IgD-negative memory B cell (primary cell): ENCODE data around the gene VRK3. TPM values are rescaled to one million over a fixed set of nuclear protein-coding genes. Genes with fewer than 3 reads are reported as not detected.

Source experiments
- H3K27ac Mint-ChIP-seq, 3 donors: one replicate each; pipeline ENCODE4 v1.8.0; 2020 to 2022; ENCODE audit warnings: mild to moderate bottlenecking in 3 of 3, mixed read lengths in 3 of 3, moderate library complexity in 1 of 3
- H3K27me3 Mint-ChIP-seq: one replicate; pipeline ENCODE4 v1.8.0; 2021; ENCODE audit warnings: mixed read lengths
- H3K36me3 Mint-ChIP-seq: one replicate; pipeline ENCODE4 v1.8.0; 2020; ENCODE audit warnings: mild to moderate bottlenecking, mixed read lengths
- H3K4me1 Mint-ChIP-seq, 3 donors: one replicate each; pipeline ENCODE4 v1.8.0; 2020 to 2022; ENCODE audit warnings: mixed read lengths in 3 of 3, mild to moderate bottlenecking in 1 of 3
- H3K4me3 Mint-ChIP-seq, 4 donors: one replicate each; pipeline ENCODE4 v1.8.0; 2020 to 2022; ENCODE audit warnings: mild to moderate bottlenecking in 4 of 4, mixed read lengths in 4 of 4, moderate library complexity in 3 of 4
- H3K9me3 Mint-ChIP-seq, 3 donors: one replicate each; pipeline ENCODE4 v1.8.0; 2020 to 2021; ENCODE audit warnings: mixed read lengths in 3 of 3, mild to moderate bottlenecking in 1 of 3
- polyA plus RNA-seq: library from polyadenylated mRNA; unstranded; fragments of 300-500 nt; fragmentation: Illumina TruSeq; gene quantifications from one replicate; pipeline ENCODE4 v1.2.3, GENCODE V29; 2021

Gene VRK3
- polyA plus RNA-seq, 1 donor from 2014 or later = 87.5 TPM

GRCh38 chr19:50044922-50045321, 19.8 kb upstream of the VRK3 start:
- no peak overlapping the region for H3K27ac Mint-ChIP-seq
- H3K27me3 Mint-ChIP-seq = no peaks in the 10 kb centered on the region
- H3K4me3 Mint-ChIP-seq = no peak overlapping the region
- H3K9me3 Mint-ChIP-seq = peaks cover 11 to 33% (median 23%) of the 10 kb centered on the region in 3 donors
- peaks cover 0 to 2% (median 2%) of the 10 kb centered on the region in 3 donors for H3K4me1 Mint-ChIP-seq
- H3K36me3 Mint-ChIP-seq = peaks cover 41% of the 10 kb centered on the region

GRCh38 chr19:50043967-50044366, 18.8 kb upstream of the VRK3 start:
- Mint-ChIP-seq H3K27ac (no peak overlapping the region), H3K4me3 (no peak overlapping the region), H3K4me1 (peaks cover 0 to 2% (median 2%) of the 10 kb centered on the region in 3 donors), H3K36me3 (peaks cover 41% of the 10 kb centered on the region), H3K27me3 (no peaks in the 10 kb centered on the region), H3K9me3 (peaks cover 11 to 33% (median 23%) of the 10 kb centered on the region in 3 donors)

GRCh38 chr19:50042363-50043024, 17.3 kb upstream of the VRK3 start:
- H3K4me1 Mint-ChIP-seq = peaks cover 0 to 2% (median 2%) of the 10 kb centered on the region in 3 donors
- peaks cover 38% of the 10 kb centered on the region for H3K36me3 Mint-ChIP-seq
- H3K27ac Mint-ChIP-seq = no peak overlapping the region
- H3K4me3 Mint-ChIP-seq = no peak overlapping the region
- H3K27me3 Mint-ChIP-seq = no peaks in the 10 kb centered on the region
- H3K9me3 Mint-ChIP-seq = peaks cover 11 to 33% (median 23%) of the 10 kb centered on the region in 3 donors

GRCh38 chr19:50040967-50041366, 15.8 kb upstream of the VRK3 start:
- Mint-ChIP-seq H3K27me3 (no peaks in the 10 kb centered on the region), H3K27ac (no peak overlapping the region), H3K4me3 (no peak overlapping the region), H3K4me1 (peaks cover 0 to 2% (median 2%) of the 10 kb centered on the region in 3 donors), H3K36me3 (peaks cover 39% of the 10 kb centered on the region), H3K9me3 (peaks cover 11 to 29% (median 17%) of the 10 kb centered on the region in 3 donors)

GRCh38 chr19:50039968-50040367, 14.8 kb upstream of the VRK3 start:
- Mint-ChIP-seq H3K9me3 (peaks cover 9 to 19% (median 13%) of the 10 kb centered on the region in 3 donors), H3K27me3 (no peaks in the 10 kb centered on the region)

GRCh38 chr19:50036908-50037307, 11.7 kb upstream of the VRK3 start:
- H3K9me3 Mint-ChIP-seq = no peaks in the 10 kb centered on the region
- H3K36me3 Mint-ChIP-seq = peaks cover 19% of the 10 kb centered on the region
- no peaks in the 10 kb centered on the region for H3K27me3 Mint-ChIP-seq
- peaks cover 0 to 8% (median 2%) of the 10 kb centered on the region in 3 donors for H3K4me1 Mint-ChIP-seq
- H3K4me3 Mint-ChIP-seq = no peak overlapping the region
- H3K27ac Mint-ChIP-seq = no peak overlapping the region

More at GRCh38 chr19:50039968-50040367, 14.8 kb upstream of the VRK3 start:
- Mint-ChIP-seq H3K36me3 (peaks cover 32% of the 10 kb centered on the region), H3K4me3 (no peak overlapping the region), H3K4me1 (peaks cover 0 to 3% (median 2%) of the 10 kb centered on the region in 3 donors), H3K27ac (no peak overlapping the region)

GRCh38 chr19:50030937-50031336, 5.8 kb upstream of the VRK3 start:
- peaks cover 0 to under 1% (median 0%) of the 10 kb centered on the region in 3 donors for H3K9me3 Mint-ChIP-seq
- H3K4me1 Mint-ChIP-seq = peaks cover 12 to 16% (median 14%) of the 10 kb centered on the region in 3 donors
- peak overlapping the region in 1 of 3 donors; percentile 73 for H3K27ac Mint-ChIP-seq
- peaks cover under 1% of the 10 kb centered on the region for H3K27me3 Mint-ChIP-seq
- H3K36me3 Mint-ChIP-seq = peaks cover 20% of the 10 kb centered on the region
- peak overlapping the region in 1 of 4 donors; percentile 70 for H3K4me3 Mint-ChIP-seq

GRCh38 chr19:50030225-50030624, 5.1 kb upstream of the VRK3 start:
- Mint-ChIP-seq H3K27ac (no peak overlapping the region), H3K4me3 (no peak overlapping the region), H3K27me3 (peaks cover 1% of the 10 kb centered on the region), H3K9me3 (peaks cover 0 to 1% (median 0%) of the 10 kb centered on the region in 3 donors), H3K36me3 (peaks cover 20% of the 10 kb centered on the region), H3K4me1 (peaks cover 15 to 23% (median 16%) of the 10 kb centered on the region in 3 donors)

GRCh38 chr19:50026550-50026906, 1.4 kb upstream of the VRK3 start:
- H3K9me3 Mint-ChIP-seq = peaks cover 0 to 1% (median 0%) of the 10 kb centered on the region in 3 donors
- H3K4me3 Mint-ChIP-seq = peak overlapping the region; percentile 81 to 98 (median 96)
- peaks cover 17 to 26% (median 25%) of the 10 kb centered on the region in 3 donors for H3K4me1 Mint-ChIP-seq
- peaks cover 11% of the 10 kb centered on the region for H3K36me3 Mint-ChIP-seq
- H3K27ac Mint-ChIP-seq = peak overlapping the region; percentile 98 to 100 (median 98)
- H3K27me3 Mint-ChIP-seq = peaks cover 1% of the 10 kb centered on the region

GRCh38 chr19:50025794-50026549, 800 bp upstream of the VRK3 start, which contains the start of gene ZNF473:
Gene ZNF473, plus strand, starts transcription at chr19:50026005. Its CDS starts 5,078 bp downstream, at chr19:50031083.
- Mint-ChIP-seq H3K36me3 (peaks cover 11% of the 10 kb centered on the region), H3K9me3 (peaks cover 0 to 1% (median 0%) of the 10 kb centered on the region in 3 donors), H3K4me3 (peak within 1 kb of the TSS; percentile 92 to 98 (median 96)), H3K27ac (peak within 1 kb of the TSS; percentile 98 to 100 (median 98)), H3K27me3 (peaks cover 1% of the 10 kb centered on the region), H3K4me1 (peaks cover 17 to 26% (median 25%) of the 10 kb centered on the region in 3 donors)

GRCh38 chr19:50024719-50025021, 502 bp downstream of the VRK3 start:
- Mint-ChIP-seq H3K36me3 (peaks cover 6% of the 10 kb centered on the region), H3K27me3 (peaks cover 1% of the 10 kb centered on the region), H3K9me3 (peaks cover 0 to 1% (median 0%) of the 10 kb centered on the region in 3 donors), H3K4me1 (peaks cover 17 to 30% (median 25%) of the 10 kb centered on the region in 3 donors), H3K27ac (peak overlapping the region; percentile 98 to 100 (median 98)), H3K4me3 (peak overlapping the region; percentile 92 to 98 (median 96))

- Mint-ChIP-seq H3K27me3 (peaks cover 1% of the 10 kb centered on the region), H3K9me3 (peaks cover 0 to 1% (median 0%) of the 10 kb centered on the region in 3 donors), H3K4me1 (peaks cover 17 to 30% (median 23%) of the 10 kb centered on the region in 3 donors), H3K4me3 (peak overlapping the region in 2 of 4 donors; percentile 36 to 63), H3K27ac (no peak overlapping the region), H3K36me3 (peaks cover 6% of the 10 kb centered on the region)
Measured at GRCh38 chr19:50022823-50023222, 2.3 kb downstream of the VRK3 start.

GRCh38 chr19:50020481-50020880, 4.7 kb downstream of the VRK3 start:
- H3K36me3 Mint-ChIP-seq = peaks cover 9% of the 10 kb centered on the region
- H3K9me3 Mint-ChIP-seq = peaks cover 0 to 2% (median 0%) of the 10 kb centered on the region in 3 donors
- peaks cover 7 to 18% (median 10%) of the 10 kb centered on the region in 3 donors for H3K4me1 Mint-ChIP-seq
- no peaks in the 10 kb centered on the region for H3K27me3 Mint-ChIP-seq
- H3K27ac Mint-ChIP-seq = peak overlapping the region in 1 of 3 donors; percentile 73
- peak overlapping the region in 2 of 4 donors; percentile 68 to 73 for H3K4me3 Mint-ChIP-seq

- H3K27ac Mint-ChIP-seq = no peak overlapping the region
- no peak overlapping the region for H3K4me3 Mint-ChIP-seq
- H3K4me1 Mint-ChIP-seq = peaks cover 0 to 3% (median 2%) of the 10 kb centered on the region in 3 donors
- H3K36me3 Mint-ChIP-seq = peaks cover 11% of the 10 kb centered on the region
- H3K27me3 Mint-ChIP-seq = no peaks in the 10 kb centered on the region
- peaks cover 0 to 2% (median 0%) of the 10 kb centered on the region in 3 donors for H3K9me3 Mint-ChIP-seq
Measured at GRCh38 chr19:50016225-50016807, 8.9 kb downstream of the VRK3 start.

GRCh38 chr19:50008532-50008931, 16.6 kb downstream of the VRK3 start:
- Mint-ChIP-seq H3K27me3 (no peaks in the 10 kb centered on the region), H3K27ac (peak overlapping the region in 1 of 3 donors; percentile 59), H3K36me3 (no peaks in the 10 kb centered on the region), H3K9me3 (no peaks in the 10 kb centered on the region), H3K4me3 (no peak overlapping the region), H3K4me1 (peaks cover 0 to 7% (median 1%) of the 10 kb centered on the region in 3 donors)
